Measurements from ENCODE around the gene TMEM9.

DNA sequence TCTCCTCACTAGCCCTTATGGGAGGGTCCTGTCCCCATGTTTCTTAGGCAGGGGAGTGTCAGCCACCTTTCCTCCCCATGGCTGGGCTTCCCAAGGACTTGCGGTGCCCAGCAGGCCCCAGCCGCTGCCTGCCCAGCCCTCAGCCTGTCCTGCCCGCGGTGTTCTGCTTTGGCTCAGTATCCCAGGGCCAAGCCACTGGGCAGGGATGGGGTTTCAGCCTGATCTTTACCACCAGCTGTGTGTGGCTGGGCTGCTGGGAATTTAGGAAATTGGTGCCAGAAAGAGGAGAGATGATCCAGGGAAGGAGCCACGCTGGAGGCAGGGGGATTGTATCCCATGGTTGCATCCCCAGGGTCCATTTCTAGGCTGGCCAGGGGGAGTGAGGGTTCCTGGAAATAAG, 29.5 kb upstream of the TMEM9 start:
- TF ChIP-seq, protein P1, sequence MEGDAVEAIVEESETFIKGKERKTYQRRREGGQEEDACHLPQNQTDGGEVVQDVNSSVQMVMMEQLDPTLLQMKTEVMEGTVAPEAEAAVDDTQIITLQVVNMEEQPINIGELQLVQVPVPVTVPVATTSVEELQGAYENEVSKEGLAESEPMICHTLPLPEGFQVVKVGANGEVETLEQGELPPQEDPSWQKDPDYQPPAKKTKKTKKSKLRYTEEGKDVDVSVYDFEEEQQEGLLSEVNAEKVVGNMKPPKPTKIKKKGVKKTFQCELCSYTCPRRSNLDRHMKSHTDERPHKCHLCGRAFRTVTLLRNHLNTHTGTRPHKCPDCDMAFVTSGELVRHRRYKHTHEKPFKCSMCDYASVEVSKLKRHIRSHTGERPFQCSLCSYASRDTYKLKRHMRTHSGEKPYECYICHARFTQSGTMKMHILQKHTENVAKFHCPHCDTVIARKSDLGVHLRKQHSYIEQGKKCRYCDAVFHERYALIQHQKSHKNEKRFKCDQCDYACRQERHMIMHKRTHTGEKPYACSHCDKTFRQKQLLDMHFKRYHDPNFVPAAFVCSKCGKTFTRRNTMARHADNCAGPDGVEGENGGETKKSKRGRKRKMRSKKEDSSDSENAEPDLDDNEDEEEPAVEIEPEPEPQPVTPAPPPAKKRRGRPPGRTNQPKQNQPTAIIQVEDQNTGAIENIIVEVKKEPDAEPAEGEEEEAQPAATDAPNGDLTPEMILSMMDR (IDR thresholded peaks at IDR 0.05), result no peak
- TF ChIP-seq, protein P2, sequence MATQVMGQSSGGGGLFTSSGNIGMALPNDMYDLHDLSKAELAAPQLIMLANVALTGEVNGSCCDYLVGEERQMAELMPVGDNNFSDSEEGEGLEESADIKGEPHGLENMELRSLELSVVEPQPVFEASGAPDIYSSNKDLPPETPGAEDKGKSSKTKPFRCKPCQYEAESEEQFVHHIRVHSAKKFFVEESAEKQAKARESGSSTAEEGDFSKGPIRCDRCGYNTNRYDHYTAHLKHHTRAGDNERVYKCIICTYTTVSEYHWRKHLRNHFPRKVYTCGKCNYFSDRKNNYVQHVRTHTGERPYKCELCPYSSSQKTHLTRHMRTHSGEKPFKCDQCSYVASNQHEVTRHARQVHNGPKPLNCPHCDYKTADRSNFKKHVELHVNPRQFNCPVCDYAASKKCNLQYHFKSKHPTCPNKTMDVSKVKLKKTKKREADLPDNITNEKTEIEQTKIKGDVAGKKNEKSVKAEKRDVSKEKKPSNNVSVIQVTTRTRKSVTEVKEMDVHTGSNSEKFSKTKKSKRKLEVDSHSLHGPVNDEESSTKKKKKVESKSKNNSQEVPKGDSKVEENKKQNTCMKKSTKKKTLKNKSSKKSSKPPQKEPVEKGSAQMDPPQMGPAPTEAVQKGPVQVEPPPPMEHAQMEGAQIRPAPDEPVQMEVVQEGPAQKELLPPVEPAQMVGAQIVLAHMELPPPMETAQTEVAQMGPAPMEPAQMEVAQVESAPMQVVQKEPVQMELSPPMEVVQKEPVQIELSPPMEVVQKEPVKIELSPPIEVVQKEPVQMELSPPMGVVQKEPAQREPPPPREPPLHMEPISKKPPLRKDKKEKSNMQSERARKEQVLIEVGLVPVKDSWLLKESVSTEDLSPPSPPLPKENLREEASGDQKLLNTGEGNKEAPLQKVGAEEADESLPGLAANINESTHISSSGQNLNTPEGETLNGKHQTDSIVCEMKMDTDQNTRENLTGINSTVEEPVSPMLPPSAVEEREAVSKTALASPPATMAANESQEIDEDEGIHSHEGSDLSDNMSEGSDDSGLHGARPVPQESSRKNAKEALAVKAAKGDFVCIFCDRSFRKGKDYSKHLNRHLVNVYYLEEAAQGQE (IDR thresholded peaks at IDR 0.05; ENCODE audit: insufficient read depth in 1 of 2, low read depth in 2 of 2, low read length in 1 of 2), result no peak
- TF ChIP-seq SIN3A (IDR thresholded peaks at IDR 0.05; ENCODE audit: borderline replicate concordance, insufficient read depth, low read depth, low read length), result no peak
- no peak for TF ChIP-seq POLR2AphosphoS5 (IDR thresholded peaks at IDR 0.05; ENCODE audit: low read depth, low read length)
